ENCODE results near the gene RIN3. TPM values are rescaled to one million over a fixed set of nuclear protein-coding genes. Genes with fewer than 3 reads are reported as not detected.
A peak's percentile ranks its signal among the peaks of the same experiment; 100 is the strongest.

Gene RIN3
- total and polyA plus RNA-seq, 2 of the 4 experiments (the other 2 are of a cell fraction), result 2.5 to 11.1 TPM

- H4K5ac ChIP-seq (ENCODE audit: low read depth, low read length), result no peak overlapping the region
- BruUV-seq (replicated peaks), result no TSS peak
- H3K14ac ChIP-seq (replicated peaks; ENCODE audit: low read depth, low read length), result no peak overlapping the region
- 0 out of 2 replicates have a peak overlapping the region, but pooled peaks have one; percentile 9 for H2AK5ac ChIP-seq (ENCODE audit: low read depth, low read length)
- in situ Hi-C loops (cut with MboI; ENCODE audit: low sequenced_read_pairs), result no loop called here
- no peak overlapping the region; the same call in 2 of the 3 replicates for H2BK15ac ChIP-seq (ENCODE audit: low read depth, low read length)
- H2AFZ ChIP-seq (replicated peaks; ENCODE audit: low read length, poor library complexity), result peak overlapping the region; percentile 36
- ChIA-PET POLR2A (ENCODE audit: unreplicated experiment) (no interaction called here), CTCF (interaction anchor here (0.6 kb wide), 1 partner anchor 141 kb away, joined by 4 read pairs; no protein-coding TSS in a partner anchor)
- no peak overlapping the region for H2BK5ac ChIP-seq (ENCODE audit: low read depth, low read length, poor library complexity, severe bottlenecking)
- no peaks in the 10 kb centered on the region for H3K9me3 ChIP-seq (ENCODE audit: control insufficient read depth, insufficient read depth, low read length)
- ATAC-seq (ENCODE audit: low read depth), result no peak
- no peaks in the 10 kb centered on the region; the same call in 1 of the 2 replicates for H3K36me3 ChIP-seq (ENCODE audit: control insufficient read depth, insufficient read depth, low read length)
- no peak overlapping the region; the same call in 1 of the 2 replicates for H4K91ac ChIP-seq (ENCODE audit: insufficient read depth, low read depth, low read length)
- peaks cover 35 to 72% of the 10 kb centered on the region in 2 experiments for H3K79me1 ChIP-seq (ENCODE audit: low read depth in 1 of 2, low read length in 2 of 2)
- peaks cover 32% of the 10 kb centered on the region; the same call in 1 of the 2 replicates for H4K20me1 ChIP-seq (ENCODE audit: insufficient read depth, low read length)
- no peaks in the 10 kb centered on the region for H3K27me3 ChIP-seq (ENCODE audit: control insufficient read depth, insufficient read depth, low read length)
- H3K9ac ChIP-seq (ENCODE audit: low read depth, low read length), result no peak overlapping the region
- peak overlapping the region; percentile 3; the same call in 1 of the 2 replicates for H2BK120ac ChIP-seq (ENCODE audit: low read depth, low read length)
- H3K4me1 ChIP-seq (ENCODE audit: control insufficient read depth, insufficient read depth, low read length), result peaks cover 18% of the 10 kb centered on the region
- no peak overlapping the region for H3K56ac ChIP-seq (ENCODE audit: extremely low read depth, insufficient read depth, low read length)
- no peak for DNase-seq
- no peak overlapping the region; the same call in 1 of the 2 replicates for H3K4me2 ChIP-seq (ENCODE audit: low read depth, low read length)
- no peak overlapping the region; the same call in 1 of the 2 replicates for H3K23ac ChIP-seq (ENCODE audit: low read depth, low read length)
- intact Hi-C loops (cut with micrococcal nuclease), result no loop called here
- H3K27ac ChIP-seq (ENCODE audit: insufficient read depth, low read length), result no peak overlapping the region
- H3K4ac ChIP-seq (ENCODE audit: low read depth, low read length), result no peak overlapping the region; the same call in 1 of the 2 replicates
- no peak overlapping the region for H2BK20ac ChIP-seq (ENCODE audit: low read depth, low read length)
- peaks cover 27% of the 10 kb centered on the region for H3K9me1 ChIP-seq (ENCODE audit: insufficient read depth, low read length)
- no peak overlapping the region for H3K4me3 ChIP-seq (ENCODE audit: insufficient read depth, low read depth, low read length)
- 0 out of 4 replicates have a peak overlapping the region, but pooled peaks of 1 of the 2 experiments have one; percentile 21 for H4K8ac ChIP-seq (ENCODE audit: low read depth in 2 of 2, low read length in 2 of 2)
- WGBS, 2 experiments (ENCODE audit: extremely low coverage in 2 of 2, insufficient read length in 1 of 2), result 92% methylated on average over 4 of the region's 17 CpGs; no CpG with 5 or more reads in 1 of the 2 experiments
- peak overlapping the region; percentile 12; the same call in 1 of the 2 replicates for H3K18ac ChIP-seq (ENCODE audit: low read depth, low read length)
- dilution Hi-C loops (cut with HindIII; ENCODE audit: low sequenced_read_pairs, unreplicated experiment), result no loop called here
- no peak overlapping the region for H2AK9ac ChIP-seq (replicated peaks; ENCODE audit: low read depth, low read length, poor library complexity)
- TF ChIP-seq POLR2A (IDR thresholded peaks at IDR 0.05; ENCODE audit: low read depth, low read length) (no peak), RAD21 (IDR thresholded peaks at IDR 0.05; ENCODE audit: low read length) (no peak), CHD1 (IDR thresholded peaks at IDR 0.05; ENCODE audit: low read depth, low read length) (no peak), USF2 (IDR thresholded peaks at IDR 0.05; ENCODE audit: low read depth, low read length) (no peak), RFX5 (IDR thresholded peaks at IDR 0.05; ENCODE audit: low read depth, low read length) (no peak), MAZ (IDR thresholded peaks at IDR 0.05; ENCODE audit: borderline replicate concordance, low read depth, low read length) (no peak), CEBPB (IDR thresholded peaks at IDR 0.05; ENCODE audit: low read depth, low read length) (no peak), SMC3 (IDR thresholded peaks at IDR 0.05; ENCODE audit: low read depth, low read length) (no peak), NFE2L2 (IDR thresholded peaks at IDR 0.05; ENCODE audit: low read depth, low read length) (no peak), RCOR1 (IDR thresholded peaks at IDR 0.05; ENCODE audit: insufficient replicate concordance, low read length) (no peak), FOS (IDR thresholded peaks at IDR 0.05; ENCODE audit: low read depth, low read length) (no peak), MXI1 (IDR thresholded peaks at IDR 0.05; ENCODE audit: borderline replicate concordance, low read depth, low read length) (no peak), ELK1 (IDR thresholded peaks at IDR 0.05; ENCODE audit: borderline replicate concordance, low read depth, low read length) (no peak), BHLHE40 (IDR thresholded peaks at IDR 0.05; ENCODE audit: low read depth, low read length) (no peak)
These were observed 35.7 kb downstream of the RIN3 start for GRCh38 chr14:92549105-92549858.
